GM19023 (cell line): ENCODE measurements around the gene RAB36.

Experiments
- ATAC-seq: cut with Tn5 transposase; IDR thresholded peaks from one replicate; pipeline ENCODE4 v1.9.1; 2021; ENCODE audit warnings: mild to moderate bottlenecking, moderate library complexity; ENCODE audit not compliant: unreplicated experiment

Gene RAB36

GRCh38 chr22:23180301-23180892 is 35.1 kb downstream of the RAB36 start, which contains the start of gene BCR:
BCR (plus strand) TSS chr22:23180509; CDS start chr22:23180961, 452 bp downstream.
- no peak for ATAC-seq

- ATAC-seq = no peak
Measured at GRCh38 chr22:23180893-23181720, 35.8 kb downstream of the RAB36 start.

GRCh38 chr22:23181721-23182308 is 36.5 kb downstream of the RAB36 start:
- no peak for ATAC-seq

GRCh38 chr22:23182309-23183060 is 37.2 kb downstream of the RAB36 start:
- no peak for ATAC-seq

GRCh38 chr22:23183061-23183698 is 37.9 kb downstream of the RAB36 start:
- ATAC-seq = no peak

GRCh38 chr22:23184100-23184763 is 39.0 kb downstream of the RAB36 start:
- ATAC-seq = no peak

GRCh38 chr22:23184764-23185113 is 39.5 kb downstream of the RAB36 start:
- ATAC-seq = no peak

GRCh38 chr22:23187211-23187610 is 41.9 kb downstream of the RAB36 start:
- no peak for ATAC-seq

- no peak for ATAC-seq
Measured at GRCh38 chr22:23187871-23188700, 42.8 kb downstream of the RAB36 start.

GRCh38 chr22:23190526-23190925 is 45.2 kb downstream of the RAB36 start:
- no peak for ATAC-seq

GRCh38 chr22:23192133-23192532 is 46.9 kb downstream of the RAB36 start:
- no peak for ATAC-seq

GRCh38 chr22:23192558-23192957 is 47.3 kb downstream of the RAB36 start:
- no peak for ATAC-seq

- ATAC-seq = no peak
Measured at GRCh38 chr22:23193196-23193827, 48.0 kb downstream of the RAB36 start.

- no peak for ATAC-seq
Measured at GRCh38 chr22:23193882-23194281, 48.6 kb downstream of the RAB36 start.

- ATAC-seq = no peak
Measured at GRCh38 chr22:23196165-23196564, 50.9 kb downstream of the RAB36 start.

GRCh38 chr22:23197836-23198235 is 52.6 kb downstream of the RAB36 start:
- no peak for ATAC-seq

- ATAC-seq = no peak
Measured at GRCh38 chr22:23199159-23199558, 53.9 kb downstream of the RAB36 start.

GRCh38 chr22:23200898-23201297 is 55.6 kb downstream of the RAB36 start:
- no peak for ATAC-seq
